Caco-2 (cell line): ENCODE data around the gene SRRM2. TPM values are rescaled to one million over a fixed set of nuclear protein-coding genes. Genes with fewer than 3 reads are reported as not detected.

Source experiments
- Bru-seq: library from RNA; stranded (reverse); fragments of 400-500 nt; gene quantifications from one replicate; lab custom pipeline; 2021; lab: Mats Ljungman, UMichigan
- BruChase-seq, 2 experiments: library from RNA; stranded (reverse); fragments of 400-500 nt; gene quantifications; one replicate each; lab custom pipeline; 2021; lab: Mats Ljungman, UMichigan
- BruUV-seq: library from RNA; stranded (reverse); fragments of 400-500 nt; replicated peaks from 2 replicates; lab custom pipeline; 2021; lab: Mats Ljungman, UMichigan
- CTCF ChIA-PET: fragments of 300-600 bp; sonication (Branson Sonifier 250); formaldehyde crosslinking; loops from one replicate; lab custom pipeline; 2022; ENCODE audit warnings: antibody characterized with exemption; lab: Charles Lee
- POLR2A ChIA-PET: fragments of 300-600 bp; sonication (Branson Sonifier 250); formaldehyde crosslinking; loops from one replicate; lab custom pipeline; 2022; ENCODE audit warnings: antibody characterized with exemption; lab: Charles Lee
- DNase-seq, 2 experiments: peaks; one replicate each; pipeline versions ENCODE4 v3.0.0 to v3.0.0-alpha.2; 2020 to 2022
- H3K27me3 ChIP-seq: replicated peaks from 2 replicates; pipeline ENCODE4 v1.6.0; 2011; ENCODE audit warnings: low read length; ENCODE audit not compliant: control insufficient read depth, insufficient read depth
- H3K36me3 ChIP-seq: 2 replicates; pipeline ENCODE4 v1.5.1; 2011; ENCODE audit warnings: low read length; ENCODE audit not compliant: control insufficient read depth, insufficient read depth
- H3K4me1 ChIP-seq: fragments of 250-450 bp; sonication (Bioruptor Pico); 2 replicates; pipeline ENCODE4 v1.5.1; 2020; ENCODE audit warnings: mild to moderate bottlenecking
- H3K4me3 ChIP-seq: 2 replicates; pipeline ENCODE4 v1.5.1; 2011; ENCODE audit warnings: low read depth, mild to moderate bottlenecking, control low read depth, low read length
- H3K9me3 ChIP-seq: fragments of 250-450 bp; sonication (Bioruptor Pico); 2 replicates; pipeline ENCODE4 v1.5.1; 2020; ENCODE audit warnings: mild to moderate bottlenecking, moderate library complexity
- H3K27ac Mint-ChIP-seq: one replicate; pipeline ENCODE4 v1.8.0; 2022; ENCODE audit warnings: mixed read lengths; ENCODE audit not compliant: unreplicated experiment
- H3K27me3 Mint-ChIP-seq: one replicate; pipeline ENCODE4 v1.8.0; 2022; ENCODE audit warnings: mixed read lengths; ENCODE audit not compliant: insufficient read depth, unreplicated experiment
- H3K36me3 Mint-ChIP-seq: one replicate; pipeline ENCODE4 v1.8.0; 2022; ENCODE audit warnings: mild to moderate bottlenecking, mixed read lengths; ENCODE audit not compliant: insufficient read depth, unreplicated experiment
- H3K4me1 Mint-ChIP-seq: one replicate; pipeline ENCODE4 v1.8.0; 2022; ENCODE audit warnings: low read depth, mixed read lengths; ENCODE audit not compliant: unreplicated experiment
- H3K4me3 Mint-ChIP-seq: one replicate; pipeline ENCODE4 v1.8.0; 2022; ENCODE audit warnings: mild to moderate bottlenecking, moderate library complexity, mixed read lengths; ENCODE audit not compliant: unreplicated experiment
- H3K9me3 Mint-ChIP-seq: one replicate; pipeline ENCODE4 v1.8.0; 2022; ENCODE audit warnings: mixed read lengths; ENCODE audit not compliant: unreplicated experiment
- CTCF ChIP-seq, 2 experiments: fragments of 200-600 bp in 1 of 2; IDR thresholded peaks; 1 replicate in 1 of 2; 2 replicates in 1 of 2; pipeline versions ENCODE4 v1.5.1 to v1.8.0; 2011 to 2022; ENCODE audit warnings: antibody characterized with exemption in 1 of 2, control low read depth in 1 of 2, inconsistent platforms in 1 of 2, low read depth in 1 of 2, low read length in 1 of 2, mild to moderate bottlenecking in 1 of 2, moderate library complexity in 1 of 2; ENCODE audit not compliant: insufficient read depth in 1 of 2, severe bottlenecking in 1 of 2, unreplicated experiment in 1 of 2
- intact Hi-C: fragments of 100-400 bp; cut with micrococcal nuclease; formaldehyde crosslinking; loops from one replicate; pipeline ENCODE4 v1.10.0; 2022; ENCODE audit not compliant: unreplicated experiment
- long read RNA-seq: library from polyadenylated mRNA; stranded (forward); transcript quantifications from one replicate; pipeline ENCODE4 v2.0.0, GENCODE V29; 2022
- total RNA-seq: library from RNA; stranded (reverse); gene quantifications from 2 replicates; pipeline ENCODE4 v1.2.3, GENCODE V29; 2022

Gene SRRM2
- total RNA-seq (332 and 382 TPM in 2 replicates), Bru-seq, nascent RNA (percentile 97 among the genes with signal in this experiment), BruChase-seq, experiment 1, labeled RNA remaining after a 2-hour chase (percentile 99 among the genes with signal in this experiment), BruChase-seq, experiment 2, labeled RNA remaining after a 6-hour chase (percentile 99 among the genes with signal in this experiment)
- long read RNA-seq, partial matches to known transcripts: 7 of 32 reads
- long read RNA-seq, other reads (novel, unspliced or antisense): 23 of 32 reads

GRCh38 chr16:2752035-2752849, at the start of gene SRRM2:
Gene SRRM2, plus strand, starts transcription at chr16:2752638. Its CDS starts 3,727 bp downstream, at chr16:2756365.
- intact Hi-C loops: loop anchor here (1.0 to 5.0 kb wide), 2 partner anchors 31 to 105 kb away; partner anchors contain the start of gene PRSS22
- Histone ChIP-seq H3K36me3 (peaks cover under 1% of the 10 kb centered on the region), H3K9me3 (no peaks in the 10 kb centered on the region), H3K4me1 (peaks cover 8% of the 10 kb centered on the region; the same call in 1 of the 2 replicates), H3K27me3 (no peaks in the 10 kb centered on the region), H3K4me3 (peak within 1 kb of the TSS; percentile 75)
- Mint-ChIP-seq H3K36me3 (peaks cover 64% of the 10 kb centered on the region), H3K27ac (peak within 1 kb of the TSS; percentile 97), H3K4me3 (peak within 1 kb of the TSS; percentile 78), H3K27me3 (no peaks in the 10 kb centered on the region), H3K9me3 (no peaks in the 10 kb centered on the region), H3K4me1 (peaks cover 31% of the 10 kb centered on the region)
- no TSS peak for BruUV-seq
- DNase-seq: peak; percentile 93 to 95
- ChIA-PET POLR2A (interaction anchor here (0.6 to 2.4 kb wide), 10 partner anchors 13 to 744 kb away, joined by 3 to 13 read pairs (median 6); partner anchors contain the start of genes ELOB, FLYWCH2 and KCTD5), CTCF (interaction anchor here (0.7 kb wide), 2 partner anchors 10 to 731 kb away, joined by 4 to 9 read pairs; no protein-coding TSS in a partner anchor)
- TF ChIP-seq CTCF (IDR thresholded peaks at IDR 0.05; ENCODE audit: insufficient read depth in 1 of 2, low read depth in 1 of 2, low read length in 1 of 2, severe bottlenecking in 1 of 2, unreplicated experiment in 1 of 2): no peak

GRCh38 chr16:2702871-2703745, 49.3 kb upstream of the SRRM2 start:
- ChIA-PET POLR2A (no interaction called here), CTCF (no interaction called here)
- Mint-ChIP-seq H3K4me3 (no peak overlapping the region), H3K9me3 (no peaks in the 10 kb centered on the region), H3K27me3 (no peaks in the 10 kb centered on the region), H3K4me1 (no peaks in the 10 kb centered on the region), H3K27ac (no peak overlapping the region), H3K36me3 (peaks cover 11% of the 10 kb centered on the region)
- TF ChIP-seq CTCF (IDR thresholded peaks at IDR 0.05; ENCODE audit: insufficient read depth in 1 of 2, low read depth in 1 of 2, low read length in 1 of 2, severe bottlenecking in 1 of 2, unreplicated experiment in 1 of 2): no peak
- BruUV-seq: no TSS peak
- DNase-seq: no peak
- H3K36me3 ChIP-seq: peaks cover 2% of the 10 kb centered on the region; the same call in 1 of the 2 replicates
- intact Hi-C loops: no loop called here
- no peaks in the 10 kb centered on the region for H3K9me3 ChIP-seq
- no peak overlapping the region for H3K4me3 ChIP-seq
- no peaks in the 10 kb centered on the region for H3K27me3 ChIP-seq
- H3K4me1 ChIP-seq: no peaks in the 10 kb centered on the region
